HepG2 (cell line): ENCODE results near the gene APRT. TPM values are rescaled to one million over a fixed set of nuclear protein-coding genes. Genes with fewer than 3 reads are reported as not detected.

ENCODE experiments used
- ATAC-seq: fragments of 200-7000 bp; cut with Tn5 transposase; 3 replicates; pipeline ENCODE4 v1.9.1; 2020; ENCODE audit warnings: mild to moderate bottlenecking, moderate library complexity
- BruUV-seq: library from RNA; stranded (reverse); fragments of 400-500 nt; replicated peaks from 2 replicates; lab custom pipeline; 2021; lab: Mats Ljungman, UMichigan
- CTCF ChIA-PET: fragments of 300-600 bp; formaldehyde crosslinking; extraction: SDS; loops from one replicate; lab custom pipeline; 2021; ENCODE audit warnings: low total read pairs, inconsistent platforms, low intra/inter-chr PET ratio; lab: Yijun Ruan, JAX
- POLR2A ChIA-PET: fragments of 350-600 bp; sonication (Branson Sonifier 250); formaldehyde crosslinking; loops from one replicate; lab custom pipeline; 2020; ENCODE audit warnings: antibody characterized with exemption, inconsistent platforms; lab: Yijun Ruan, JAX
- DNase-seq: peaks from one replicate; pipeline ENCODE4 v3.0.0-alpha.2; 2015; ENCODE audit warnings: low spot score
- FAIRE-seq: peaks from 3 replicates; lab custom pipeline; 2011; peaks lifted over from hg19 to GRCh38; lab: Jason Lieb, UNC
- H2AFZ ChIP-seq: one replicate; pipeline ENCODE4 v1.6.1; 2011; ENCODE audit warnings: low read length, inconsistent platforms
- H3K27ac ChIP-seq: fragments of 300-600 bp; 3 replicates; pipeline ENCODE4 v1.8.0; 2011; ENCODE audit warnings: mixed run types, mild to moderate bottlenecking, mixed read lengths, low read length, inconsistent platforms; ENCODE audit not compliant: insufficient read depth; ENCODE audit errors: extremely low read length
- H3K27me3 ChIP-seq, 2 experiments: fragments of 200-600 bp in 1 of 2; 2 replicates in 1 of 2; 3 replicates in 1 of 2; pipeline versions ENCODE4 v1.6.0 to v1.8.0; 2011; ENCODE audit warnings: low read length in 2 of 2, mild to moderate bottlenecking in 2 of 2, moderate library complexity in 2 of 2, inconsistent platforms in 1 of 2; ENCODE audit not compliant: insufficient read depth in 2 of 2, control insufficient read depth in 1 of 2
- H3K36me3 ChIP-seq, 2 experiments: fragments of 200-600 bp in 1 of 2; replicated peaks in 1 of 2; 2 replicates in 1 of 2; 3 replicates in 1 of 2; pipeline versions ENCODE4 v1.5.1 to v1.8.0; 2011; ENCODE audit warnings: low read length in 2 of 2, inconsistent platforms in 1 of 2; ENCODE audit not compliant: insufficient read depth in 2 of 2, control insufficient read depth in 1 of 2
- H3K4me1 ChIP-seq: 2 replicates; pipeline ENCODE4 v1.5.1; 2012; ENCODE audit warnings: low read length, inconsistent platforms; ENCODE audit not compliant: insufficient read depth
- H3K4me2 ChIP-seq: 2 replicates; pipeline ENCODE4 v1.6.0; 2011; ENCODE audit warnings: low read depth, low read length, inconsistent platforms
- H3K4me3 ChIP-seq, 3 experiments: fragments of 200-600 bp in 1 of 3; sonication (generic), shearing (Covaris generic) in 1 of 3; replicated peaks in 1 of 3; 2 replicates each; pipeline ENCODE4 v1.5.1; 2011 to 2016; ENCODE audit warnings: low read length in 3 of 3, inconsistent platforms in 2 of 3, low read depth in 2 of 3, mild to moderate bottlenecking in 2 of 3, control low read depth in 1 of 3, mixed read lengths in 1 of 3; ENCODE audit not compliant: insufficient read depth in 1 of 3
- H3K79me2 ChIP-seq: one replicate; pipeline ENCODE4 v1.6.1; 2011; ENCODE audit warnings: low read length, inconsistent platforms; ENCODE audit not compliant: insufficient read depth
- H3K9ac ChIP-seq: 2 replicates; pipeline ENCODE4 v1.6.0; 2011; ENCODE audit warnings: mild to moderate bottlenecking, low read depth, low read length, inconsistent platforms; ENCODE audit not compliant: insufficient read depth
- H3K9me3 ChIP-seq: 2 replicates; pipeline ENCODE4 v1.5.1; 2012; ENCODE audit warnings: mild to moderate bottlenecking, low read length
- H4K20me1 ChIP-seq: 2 replicates; pipeline ENCODE4 v1.6.0; 2011; ENCODE audit warnings: inconsistent platforms, mild to moderate bottlenecking, low read length, moderate library complexity; ENCODE audit not compliant: insufficient read depth
- GATAD2A ChIP-seq: IDR thresholded peaks from 2 replicates; pipeline ENCODE4 v1.6.1; 2016
- HNRNPLL ChIP-seq: fragments of 200-400 bp; formaldehyde crosslinking; IDR thresholded peaks from 2 replicates; pipeline ENCODE4 v1.6.1; 2017; ENCODE audit warnings: mild to moderate bottlenecking, low read depth, low read length; ENCODE audit not compliant: poor library complexity, severe bottlenecking
- MEIS1 ChIP-seq: sonication (generic); formaldehyde crosslinking; IDR thresholded peaks from 2 replicates; pipeline ENCODE4 v1.9.0; 2021; ENCODE audit warnings: mild to moderate bottlenecking, missing genetic modification reagents, moderate library complexity, borderline replicate concordance
- PAXIP1 ChIP-seq: sonication (generic); formaldehyde crosslinking; conservative IDR thresholded peaks from 2 replicates; pipeline ENCODE4 v1.4.0; 2020; ENCODE audit warnings: mild to moderate bottlenecking, missing genetic modification reagents, moderate library complexity
- SIN3A ChIP-seq: IDR thresholded peaks from 2 replicates; pipeline ENCODE4 v1.6.1; 2011; ENCODE audit warnings: low read depth, mild to moderate bottlenecking, control low read depth, low read length, borderline replicate concordance
- THAP9 ChIP-seq: sonication (generic); formaldehyde crosslinking; IDR thresholded peaks from 2 replicates; pipeline ENCODE4; 2020; ENCODE audit warnings: missing genetic modification reagents, mild to moderate bottlenecking, borderline replicate concordance
- ZNF512B ChIP-seq: sonication (generic); formaldehyde crosslinking; IDR thresholded peaks from 2 replicates; pipeline ENCODE4 v1.5.1; 2020; ENCODE audit warnings: missing genetic modification reagents, mild to moderate bottlenecking, borderline replicate concordance
- WGBS: methylation state at CpG from one replicate; pipeline ENCODE4 v1.1.6; 2017; ENCODE audit warnings: low lambda C conversion rate; 5-methylcytosine and 5-hydroxymethylcytosine counted together
- in situ Hi-C: cut with HindIII; loops from 2 replicates; pipeline ENCODE4 v1.10.0; 2017; ENCODE audit warnings: low pct_unique_long_range_greater_than_20kb; ENCODE audit not compliant: extremely low pct_ligation_motif_present
- intact Hi-C: fragments of 100-400 bp; cut with micrococcal nuclease; formaldehyde crosslinking; loops from one replicate; pipeline ENCODE4 v1.10.0; 2022; ENCODE audit not compliant: unreplicated experiment
- polyA plus RNA-seq, 8 experiments: library from polyadenylated mRNA; depleted of rRNA in 3 of 8; stranded (reverse) in 7 of 8; unstranded in 1 of 8; fragments of >200 nt; fragmentation: Illumina TruSeq in 4 of 8; extraction: Trizol in 4 of 8; gene quantifications; 2 replicates each; pipeline versions ENCODE4 v1.2.1 to v1.2.3, GENCODE V29; 2011 to 2016; ENCODE audit warnings: low read depth in 4 of 8, missing spikeins in 1 of 8, mixed read lengths in 1 of 8; ENCODE audit not compliant: insufficient read depth in 1 of 8
- total RNA-seq, 5 experiments: library from RNA; depleted of rRNA; stranded (reverse); fragments of >200 nt; fragmentation: Illumina TruSeq; extraction: Trizol; gene quantifications; 2 replicates each; pipeline ENCODE4 v1.2.3, GENCODE V29; 2016; ENCODE audit warnings: low read depth in 1 of 5
- TF ChIP-seq, protein P1 (sequence below): IDR thresholded peaks from 2 replicates; pipeline ENCODE4 v1.6.1; 2016; ENCODE audit warnings: low read depth, borderline replicate concordance

The APRT gene
- total and polyA plus RNA-seq, 2 of the 13 experiments (the other 11 are each of a cell fraction or from before 2014, with no cell fraction given) = 155 to 242 TPM

DNA sequence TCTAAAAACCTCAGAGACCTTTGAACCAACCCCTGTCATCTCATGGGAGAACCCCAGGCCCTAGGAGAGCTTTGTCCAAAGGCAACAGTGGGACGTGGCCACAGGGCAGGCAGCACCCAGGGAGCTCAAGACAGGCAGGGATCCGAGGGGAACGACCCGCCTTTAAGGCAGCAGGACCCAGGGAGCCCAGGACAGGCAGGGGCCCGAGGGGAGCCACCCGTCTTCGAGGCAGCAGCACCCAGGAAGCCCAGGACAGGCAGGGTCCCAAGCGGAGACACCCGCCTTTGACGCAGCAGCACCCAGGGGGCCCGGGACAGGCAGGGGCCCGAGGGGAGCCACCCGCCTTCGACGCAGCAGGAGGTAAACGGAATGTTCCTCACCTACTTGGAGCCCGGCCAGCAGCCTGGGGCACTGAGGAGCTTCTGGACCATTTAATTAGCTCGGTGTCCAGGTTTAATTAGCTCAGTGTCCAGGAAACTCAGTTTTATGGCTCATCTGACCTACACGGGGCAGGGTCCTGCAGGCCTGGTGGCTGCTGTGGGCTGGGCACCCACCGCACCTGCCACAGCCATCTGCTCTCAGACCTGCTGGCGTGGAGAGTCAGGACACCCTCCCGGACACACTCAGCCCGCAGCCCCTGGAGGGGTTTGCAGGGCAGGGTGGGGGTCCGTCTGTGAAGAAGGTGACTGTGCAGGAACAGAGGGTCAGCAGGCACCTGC lies 51.1 kb downstream of the APRT start:
- ChIA-PET POLR2A (interaction anchor here (0.8 to 2.9 kb wide), 8 partner anchors 11 to 97 kb away, joined by 3 to 36 read pairs (median 4); partner anchors contain the start of genes APRT and PIEZO1), CTCF (no interaction called here)
- peaks cover 69% of the 10 kb centered on the region for H3K4me1 ChIP-seq
- peaks cover 28% of the 10 kb centered on the region for H4K20me1 ChIP-seq
- H3K27ac ChIP-seq = peak overlapping the region; percentile 61
- peak overlapping the region; percentile 53 for H3K9ac ChIP-seq
- intact Hi-C loops (no loop called here), in situ Hi-C loops (no loop called here)
- peak overlapping the region; percentile 73 for H3K4me2 ChIP-seq
- FAIRE-seq (peak; percentile 73), ATAC-seq (peak; percentile 18), DNase-seq (no peak)
- 38% methylated on average over 16 of the region's 24 CpGs for WGBS
- H3K36me3 ChIP-seq = peaks cover 0 to 2% of the 10 kb centered on the region in 2 experiments; a peak in 2 of 5 replicates
- no peak overlapping the region for H2AFZ ChIP-seq
- BruUV-seq = no TSS peak
- no peaks in the 10 kb centered on the region for H3K27me3 ChIP-seq
- peaks cover 20% of the 10 kb centered on the region for H3K79me2 ChIP-seq
- H3K4me3 ChIP-seq = peak overlapping the region; percentile 2 to 68 (median 39); a peak in 4 of 6 replicates
- no peaks in the 10 kb centered on the region for H3K9me3 ChIP-seq
- peak; percentile 11; the same call in 1 of the 2 replicates for TF ChIP-seq THAP9
- TF ChIP-seq HNRNPLL = peak; percentile 31
- TF ChIP-seq PAXIP1 (CRISPR knock-in tag) = 0 out of 2 replicates have a peak, but pooled peaks have one; percentile 22
- 0 out of 2 replicates have a peak, but pooled peaks have one; percentile 35 for TF ChIP-seq MEIS1 (CRISPR knock-in tag)
- 0 out of 2 replicates have a peak, but pooled peaks have one; percentile 4 for TF ChIP-seq SIN3A
- TF ChIP-seq GATAD2A (CRISPR knock-in tag) = no peak
- 0 out of 2 replicates have a peak, but pooled peaks have one; percentile 54 for TF ChIP-seq ZNF512B (CRISPR knock-in tag)
- TF ChIP-seq, protein P1, sequence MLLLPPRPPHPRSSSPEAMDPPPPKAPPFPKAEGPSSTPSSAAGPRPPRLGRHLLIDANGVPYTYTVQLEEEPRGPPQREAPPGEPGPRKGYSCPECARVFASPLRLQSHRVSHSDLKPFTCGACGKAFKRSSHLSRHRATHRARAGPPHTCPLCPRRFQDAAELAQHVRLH (CRISPR knock-in tag) = no peak
